K562 (cell line): ENCODE measurements around the gene DRAXIN. TPM values are rescaled to one million over a fixed set of nuclear protein-coding genes. Genes with fewer than 3 reads are reported as not detected.

Experiments
- GTF2F1 ChIP-seq: IDR thresholded peaks from 2 replicates; pipeline ENCODE4 v1.6.1; 2011; ENCODE audit warnings: low read depth, low read length, improper control_type of control experiment
- LCOR ChIP-seq: sonication (generic); formaldehyde crosslinking; IDR thresholded peaks from 2 replicates; pipeline ENCODE4 v1.8.0; 2022; ENCODE audit warnings: mild to moderate bottlenecking, missing genetic modification reagents
- polyA plus RNA-seq, 8 experiments: library from polyadenylated mRNA; depleted of rRNA in 4 of 8; stranded (reverse) in 5 of 8; unstranded in 3 of 8; fragments of >200 nt; fragmentation: Nextera tagmentation in 2 of 8; fragmentation: Illumina TruSeq in 1 of 8; extraction: Ambion mirVana in 2 of 8; extraction: Trizol in 1 of 8; gene quantifications; 2 replicates each; pipeline versions ENCODE4 v1.2.1 to v1.2.3, GENCODE V29; 2011 to 2014; ENCODE audit warnings: inconsistent platforms in 1 of 8, missing spikeins in 1 of 8
- total RNA-seq, 7 experiments: library from RNA; depleted of rRNA in 6 of 7; stranded (reverse); fragments of >200 nt in 6 of 7; fragmentation: Illumina TruSeq in 2 of 7; extraction: Trizol in 2 of 7; gene quantifications; 2 replicates each; pipeline versions ENCODE4 v1.2.1 to v1.2.3, GENCODE V29; 2011 to 2021; ENCODE audit warnings: low replicate concordance in 1 of 7
- TF ChIP-seq, protein P1 (sequence below): fragments of 250-450 bp; sonication (Bioruptor Pico); IDR thresholded peaks from 2 replicates; pipeline ENCODE4 v1.5.0; 2020; ENCODE audit warnings: mild to moderate bottlenecking, borderline replicate concordance
- TF ChIP-seq, protein P2 (sequence below), 2 experiments: fragments of 450-650 bp in 1 of 2; sonication (generic) in 1 of 2; formaldehyde crosslinking in 1 of 2; IDR thresholded peaks; 2 replicates each; pipeline versions ENCODE4 v1.7.1 to v1.9.0; 2016 to 2022; ENCODE audit warnings: inconsistent platforms in 1 of 2, mild to moderate bottlenecking in 1 of 2, missing genetic modification reagents in 1 of 2

The DRAXIN gene
- total and polyA plus RNA-seq, 9 of the 15 experiments (the other 6 are each of a cell fraction or from before 2014, with no cell fraction given): 0.01 to 0.04 (median 0.01) TPM; not detected in 6

DNA sequence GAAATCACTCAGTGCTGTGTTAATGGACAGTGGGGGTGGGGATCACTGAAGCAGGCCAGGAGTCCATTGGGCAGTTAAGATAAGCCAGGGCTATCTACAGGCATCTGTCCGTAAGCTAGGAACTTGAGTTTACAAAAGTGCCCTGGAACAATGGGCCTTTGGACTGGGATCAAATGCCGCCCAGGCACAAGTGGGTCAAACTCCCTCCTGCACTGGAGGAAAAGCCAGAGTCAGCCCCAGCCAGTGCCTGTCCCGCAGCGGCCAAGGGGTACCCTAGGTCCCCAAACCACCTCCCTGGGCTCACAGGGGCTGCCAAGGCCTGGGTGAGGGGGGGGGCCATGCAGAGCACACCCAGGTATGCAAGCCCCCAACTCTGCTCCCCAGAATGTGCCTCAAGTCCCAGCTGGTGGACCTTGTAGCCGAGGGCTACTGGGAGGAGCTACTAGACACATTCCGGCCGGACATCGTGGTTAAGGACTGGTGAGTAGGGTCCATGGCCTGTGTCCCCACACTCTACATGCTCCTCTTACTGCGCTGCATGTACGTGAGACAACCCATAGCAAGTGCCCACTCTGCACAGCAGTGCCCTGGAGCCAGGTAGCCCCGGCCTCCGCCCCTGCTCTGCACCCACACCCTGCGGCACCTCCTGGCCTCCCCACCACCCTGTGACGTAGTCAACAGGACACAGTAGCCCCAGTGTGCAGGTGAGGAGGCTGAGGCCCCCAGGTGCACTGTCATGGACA lies 19.8 kb upstream of the DRAXIN start (continued):
- 0 out of 2 replicates have a peak, but pooled peaks have one; percentile 26 for TF ChIP-seq LCOR (CRISPR knock-in tag)
- TF ChIP-seq, protein P1, sequence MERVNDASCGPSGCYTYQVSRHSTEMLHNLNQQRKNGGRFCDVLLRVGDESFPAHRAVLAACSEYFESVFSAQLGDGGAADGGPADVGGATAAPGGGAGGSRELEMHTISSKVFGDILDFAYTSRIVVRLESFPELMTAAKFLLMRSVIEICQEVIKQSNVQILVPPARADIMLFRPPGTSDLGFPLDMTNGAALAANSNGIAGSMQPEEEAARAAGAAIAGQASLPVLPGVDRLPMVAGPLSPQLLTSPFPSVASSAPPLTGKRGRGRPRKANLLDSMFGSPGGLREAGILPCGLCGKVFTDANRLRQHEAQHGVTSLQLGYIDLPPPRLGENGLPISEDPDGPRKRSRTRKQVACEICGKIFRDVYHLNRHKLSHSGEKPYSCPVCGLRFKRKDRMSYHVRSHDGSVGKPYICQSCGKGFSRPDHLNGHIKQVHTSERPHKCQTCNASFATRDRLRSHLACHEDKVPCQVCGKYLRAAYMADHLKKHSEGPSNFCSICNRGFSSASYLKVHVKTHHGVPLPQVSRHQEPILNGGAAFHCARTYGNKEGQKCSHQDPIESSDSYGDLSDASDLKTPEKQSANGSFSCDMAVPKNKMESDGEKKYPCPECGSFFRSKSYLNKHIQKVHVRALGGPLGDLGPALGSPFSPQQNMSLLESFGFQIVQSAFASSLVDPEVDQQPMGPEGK: no peak
- TF ChIP-seq, protein P2, sequence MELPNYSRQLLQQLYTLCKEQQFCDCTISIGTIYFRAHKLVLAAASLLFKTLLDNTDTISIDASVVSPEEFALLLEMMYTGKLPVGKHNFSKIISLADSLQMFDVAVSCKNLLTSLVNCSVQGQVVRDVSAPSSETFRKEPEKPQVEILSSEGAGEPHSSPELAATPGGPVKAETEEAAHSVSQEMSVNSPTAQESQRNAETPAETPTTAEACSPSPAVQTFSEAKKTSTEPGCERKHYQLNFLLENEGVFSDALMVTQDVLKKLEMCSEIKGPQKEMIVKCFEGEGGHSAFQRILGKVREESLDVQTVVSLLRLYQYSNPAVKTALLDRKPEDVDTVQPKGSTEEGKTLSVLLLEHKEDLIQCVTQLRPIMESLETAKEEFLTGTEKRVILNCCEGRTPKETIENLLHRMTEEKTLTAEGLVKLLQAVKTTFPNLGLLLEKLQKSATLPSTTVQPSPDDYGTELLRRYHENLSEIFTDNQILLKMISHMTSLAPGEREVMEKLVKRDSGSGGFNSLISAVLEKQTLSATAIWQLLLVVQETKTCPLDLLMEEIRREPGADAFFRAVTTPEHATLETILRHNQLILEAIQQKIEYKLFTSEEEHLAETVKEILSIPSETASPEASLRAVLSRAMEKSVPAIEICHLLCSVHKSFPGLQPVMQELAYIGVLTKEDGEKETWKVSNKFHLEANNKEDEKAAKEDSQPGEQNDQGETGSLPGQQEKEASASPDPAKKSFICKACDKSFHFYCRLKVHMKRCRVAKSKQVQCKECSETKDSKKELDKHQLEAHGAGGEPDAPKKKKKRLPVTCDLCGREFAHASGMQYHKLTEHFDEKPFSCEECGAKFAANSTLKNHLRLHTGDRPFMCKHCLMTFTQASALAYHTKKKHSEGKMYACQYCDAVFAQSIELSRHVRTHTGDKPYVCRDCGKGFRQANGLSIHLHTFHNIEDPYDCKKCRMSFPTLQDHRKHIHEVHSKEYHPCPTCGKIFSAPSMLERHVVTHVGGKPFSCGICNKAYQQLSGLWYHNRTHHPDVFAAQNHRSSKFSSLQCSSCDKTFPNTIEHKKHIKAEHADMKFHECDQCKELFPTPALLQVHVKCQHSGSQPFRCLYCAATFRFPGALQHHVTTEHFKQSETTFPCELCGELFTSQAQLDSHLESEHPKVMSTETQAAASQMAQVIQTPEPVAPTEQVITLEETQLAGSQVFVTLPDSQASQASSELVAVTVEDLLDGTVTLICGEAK (IDR thresholded peaks at IDR 0.05): no peak
- TF ChIP-seq, protein P2 (CRISPR knock-in tag; IDR thresholded peaks at IDR 0.05): no peak
- no peak for TF ChIP-seq GTF2F1
